IMR-90 (cell line): ENCODE data around the gene ITGA2.

ENCODE experiments used
- BHLHE40 ChIP-seq: fragments of 150-350 bp; IDR thresholded peaks from 2 replicates; pipeline ENCODE4 v1.6.1; 2016; ENCODE audit warnings: mild to moderate bottlenecking, low read depth, low read length
- CEBPB ChIP-seq: IDR thresholded peaks from 2 replicates; pipeline ENCODE4 v1.6.1; 2012; ENCODE audit warnings: low read depth, low read length, improper control_type of control experiment
- CTCF ChIP-seq: conservative IDR thresholded peaks from 2 replicates; pipeline ENCODE4 v1.5.1; 2012; ENCODE audit warnings: mild to moderate bottlenecking, low read depth, low read length, improper control_type of control experiment
- ELK1 ChIP-seq: fragments of 150-350 bp; IDR thresholded peaks from 2 replicates; pipeline ENCODE4 v1.6.1; 2016; ENCODE audit warnings: low read depth, mild to moderate bottlenecking, low read length, moderate library complexity, borderline replicate concordance
- MAFK ChIP-seq: IDR thresholded peaks from 2 replicates; pipeline ENCODE4 v1.6.1; 2012; ENCODE audit warnings: low read depth, low read length, improper control_type of control experiment
- POLR2A ChIP-seq: IDR thresholded peaks from 2 replicates; pipeline ENCODE4 v1.6.1; 2012; ENCODE audit warnings: mild to moderate bottlenecking, low read depth, low read length
- RAD21 ChIP-seq: IDR thresholded peaks from 2 replicates; pipeline ENCODE4 v1.6.1; 2012; ENCODE audit warnings: low read length, improper control_type of control experiment
- RFX5 ChIP-seq: IDR thresholded peaks from 2 replicates; pipeline ENCODE4 v1.8.0; 2012; ENCODE audit warnings: low read depth, mild to moderate bottlenecking, low read length, moderate library complexity
- SMC3 ChIP-seq: fragments of 150-350 bp; IDR thresholded peaks from 2 replicates; pipeline ENCODE4 v1.6.1; 2016; ENCODE audit warnings: low read depth, mild to moderate bottlenecking, antibody characterized with exemption, low read length, moderate library complexity

GRCh38 chr5:53022930-53023511 is 33.9 kb downstream of the ITGA2 start:
- no peak for TF ChIP-seq ELK1
- TF ChIP-seq RAD21 = no peak
- no peak for TF ChIP-seq CTCF
- TF ChIP-seq POLR2A = no peak
- no peak for TF ChIP-seq BHLHE40
- no peak for TF ChIP-seq CEBPB
- TF ChIP-seq MAFK = no peak
- no peak for TF ChIP-seq SMC3
- no peak for TF ChIP-seq RFX5
